Stimulated activated naive CD8-positive, alpha-beta T cell treated with anti-CD3 and anti-CD28 coated beads, Interleukin-15, amount 100 ng/mL, for 72 hours (primary cell): ENCODE data around the gene ADAMTS14.

Experiments
- ATAC-seq: fragments of 150-1000 bp; cut with Tn5 transposase; 2 replicates; pipeline ENCODE4 v1.10.0; 2021; ENCODE audit warnings: mild to moderate bottlenecking, moderate library complexity
- DNase-seq, 2 donors: peaks; one replicate each; pipeline ENCODE4 v3.0.0; 2021 to 2022
- H3K27ac Mint-ChIP-seq, 2 donors: one replicate each; pipeline ENCODE4 v1.8.0; 2022; ENCODE audit warnings: mild to moderate bottlenecking in 2 of 2, mixed read lengths in 2 of 2, moderate library complexity in 2 of 2
- H3K27me3 Mint-ChIP-seq: one replicate; pipeline ENCODE4 v1.8.0; 2022; ENCODE audit warnings: mixed read lengths
- H3K4me1 Mint-ChIP-seq: one replicate; pipeline ENCODE4 v1.8.0; 2022; ENCODE audit warnings: mild to moderate bottlenecking, mixed read lengths
- H3K4me3 Mint-ChIP-seq, 2 donors: one replicate each; pipeline ENCODE4 v1.8.0; 2022; ENCODE audit warnings: mild to moderate bottlenecking in 2 of 2, mixed read lengths in 2 of 2, moderate library complexity in 1 of 2
- H3K9me3 Mint-ChIP-seq, 2 donors: one replicate each; pipeline ENCODE4 v1.8.0; 2022; ENCODE audit warnings: mixed read lengths in 2 of 2

Gene ADAMTS14

GRCh38 chr10:70801854-70802253 is 129.5 kb downstream of the ADAMTS14 start:
- no peak for DNase-seq
- peaks cover 3 to 6% of the 10 kb centered on the region in 2 donors for H3K9me3 Mint-ChIP-seq
- no peak overlapping the region for H3K27ac Mint-ChIP-seq
- H3K27me3 Mint-ChIP-seq = peaks cover 41% of the 10 kb centered on the region
- no peak for ATAC-seq
- H3K4me3 Mint-ChIP-seq = no peak overlapping the region
- H3K4me1 Mint-ChIP-seq = no peaks in the 10 kb centered on the region

GRCh38 chr10:70803775-70804420 is 131.6 kb downstream of the ADAMTS14 start:
- Mint-ChIP-seq H3K4me1 (peaks cover 9% of the 10 kb centered on the region), H3K27ac (no peak overlapping the region), H3K27me3 (peaks cover 37% of the 10 kb centered on the region), H3K9me3 (no peaks in the 10 kb centered on the region), H3K4me3 (no peak overlapping the region)
- DNase-seq = no peak
- no peak for ATAC-seq

- no peak for ATAC-seq
- DNase-seq = no peak
- H3K27me3 Mint-ChIP-seq = peaks cover 32% of the 10 kb centered on the region
- peaks cover 9% of the 10 kb centered on the region for H3K4me1 Mint-ChIP-seq
- H3K4me3 Mint-ChIP-seq = no peak overlapping the region
- H3K27ac Mint-ChIP-seq = no peak overlapping the region
- H3K9me3 Mint-ChIP-seq = no peaks in the 10 kb centered on the region
Measured at GRCh38 chr10:70804421-70804808, 132.1 kb downstream of the ADAMTS14 start.

DNA sequence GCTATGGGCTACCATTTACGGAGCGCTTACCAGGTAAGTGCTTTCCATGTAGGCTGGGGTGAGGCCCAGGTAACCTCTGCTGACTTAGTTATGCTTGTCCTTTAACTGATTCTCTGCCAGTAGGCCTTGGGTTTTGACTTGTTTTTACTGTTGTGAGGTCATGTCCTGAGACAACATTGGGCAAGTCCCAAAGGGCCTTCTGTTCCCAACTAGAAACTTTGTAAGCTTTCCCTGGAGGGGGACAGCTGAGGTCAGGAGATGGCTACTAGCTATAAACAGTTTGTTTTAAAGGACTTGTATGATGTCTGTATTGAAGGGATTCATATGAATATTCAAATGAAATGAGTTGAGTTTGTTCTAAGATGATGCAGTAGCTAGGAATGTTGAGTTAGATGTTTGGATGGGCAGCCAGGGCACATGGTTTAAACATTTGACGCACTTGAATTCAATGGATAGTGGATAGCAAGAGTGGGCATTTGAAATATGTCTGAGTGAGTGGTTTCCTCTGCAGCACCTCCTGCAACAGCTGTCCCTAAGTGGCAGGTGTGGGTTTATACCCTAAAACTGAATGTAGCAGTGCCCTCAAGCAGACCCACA is 133.4 kb downstream of the ADAMTS14 start:
- no peak overlapping the region for H3K4me3 Mint-ChIP-seq
- DNase-seq = no peak
- peaks cover 9% of the 10 kb centered on the region for H3K4me1 Mint-ChIP-seq
- no peaks in the 10 kb centered on the region for H3K9me3 Mint-ChIP-seq
- no peak overlapping the region for H3K27ac Mint-ChIP-seq
- H3K27me3 Mint-ChIP-seq = peaks cover 27% of the 10 kb centered on the region
- ATAC-seq = no peak

DNA sequence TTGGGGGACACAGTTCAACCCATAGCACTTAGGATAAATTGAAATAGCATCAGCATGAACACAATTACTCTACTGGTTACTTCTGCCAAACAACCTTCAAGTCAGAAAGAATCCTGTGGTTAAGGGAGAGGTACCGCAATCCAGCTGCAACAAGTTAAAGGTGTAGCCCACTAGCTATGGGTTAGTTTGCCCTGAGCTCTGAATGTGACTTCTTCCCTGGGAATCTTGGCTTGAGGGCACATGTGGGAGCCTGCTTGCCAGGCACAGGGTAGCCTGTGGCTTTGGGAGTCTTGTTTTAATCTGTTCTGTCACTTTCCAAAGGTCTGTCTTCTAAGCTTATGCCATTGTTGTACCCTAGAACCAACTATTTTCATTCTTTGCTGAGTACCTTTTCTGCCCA is 134.5 kb downstream of the ADAMTS14 start:
- Mint-ChIP-seq H3K27me3 (peaks cover 27% of the 10 kb centered on the region), H3K9me3 (no peaks in the 10 kb centered on the region), H3K27ac (no peak overlapping the region), H3K4me1 (peaks cover 9% of the 10 kb centered on the region), H3K4me3 (no peak overlapping the region)
- DNase-seq (no peak), ATAC-seq (no peak)

GRCh38 chr10:70807556-70807955 is 135.2 kb downstream of the ADAMTS14 start:
- no peak for ATAC-seq

DNA sequence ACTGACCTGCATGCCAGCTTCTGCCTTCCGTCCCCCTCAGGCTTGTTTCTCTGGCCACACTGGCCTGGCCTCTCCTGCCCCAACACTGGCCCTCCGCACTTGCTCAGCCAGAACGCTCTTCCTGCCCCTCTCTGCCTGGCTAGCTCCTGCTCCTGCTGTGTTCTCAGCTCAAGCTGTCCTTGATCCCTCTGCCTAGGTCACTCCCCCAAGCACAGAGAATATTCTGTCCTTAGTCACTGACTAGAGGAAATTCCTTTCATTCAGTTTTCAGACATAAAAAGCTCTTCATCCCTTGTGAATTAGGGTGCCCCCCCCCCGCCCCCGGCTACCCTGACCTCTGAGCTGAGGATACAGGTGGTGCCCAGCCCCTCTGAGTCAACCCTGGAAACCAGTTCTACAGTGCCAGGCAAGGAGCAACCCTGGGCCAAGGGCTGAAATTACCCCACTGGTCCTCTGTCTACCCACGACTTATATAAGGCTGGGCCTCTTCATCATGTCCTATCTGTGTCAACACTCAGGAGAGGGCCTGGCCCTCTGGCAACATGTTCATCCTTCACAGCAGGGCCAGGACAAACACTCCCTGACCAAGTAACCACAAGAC is 136.8 kb downstream of the ADAMTS14 start:
- DNase-seq = no peak
- no peak for ATAC-seq
- Mint-ChIP-seq H3K27me3 (peaks cover 13% of the 10 kb centered on the region), H3K27ac (no peak overlapping the region), H3K9me3 (no peaks in the 10 kb centered on the region), H3K4me1 (peaks cover 11% of the 10 kb centered on the region), H3K4me3 (no peak overlapping the region)

More at GRCh38 chr10:70807556-70807955, 135.2 kb downstream of the ADAMTS14 start:
- Mint-ChIP-seq H3K9me3 (no peaks in the 10 kb centered on the region), H3K27ac (no peak overlapping the region), H3K27me3 (peaks cover 19% of the 10 kb centered on the region), H3K4me1 (peaks cover 9% of the 10 kb centered on the region), H3K4me3 (no peak overlapping the region)
- no peak for DNase-seq

- Mint-ChIP-seq H3K4me1 (peaks cover 17% of the 10 kb centered on the region), H3K27ac (no peak overlapping the region), H3K4me3 (no peak overlapping the region), H3K27me3 (peaks cover 11% of the 10 kb centered on the region), H3K9me3 (no peaks in the 10 kb centered on the region)
- DNase-seq (no peak), ATAC-seq (no peak)
Measured at GRCh38 chr10:70809726-70810125, 137.4 kb downstream of the ADAMTS14 start.

GRCh38 chr10:70810967-70811366 is 138.7 kb downstream of the ADAMTS14 start:
- Mint-ChIP-seq H3K27ac (no peak overlapping the region), H3K27me3 (peaks cover 8% of the 10 kb centered on the region), H3K4me3 (no peak overlapping the region), H3K9me3 (no peaks in the 10 kb centered on the region), H3K4me1 (peaks cover 27% of the 10 kb centered on the region)
- no peak for DNase-seq
- no peak for ATAC-seq

DNA sequence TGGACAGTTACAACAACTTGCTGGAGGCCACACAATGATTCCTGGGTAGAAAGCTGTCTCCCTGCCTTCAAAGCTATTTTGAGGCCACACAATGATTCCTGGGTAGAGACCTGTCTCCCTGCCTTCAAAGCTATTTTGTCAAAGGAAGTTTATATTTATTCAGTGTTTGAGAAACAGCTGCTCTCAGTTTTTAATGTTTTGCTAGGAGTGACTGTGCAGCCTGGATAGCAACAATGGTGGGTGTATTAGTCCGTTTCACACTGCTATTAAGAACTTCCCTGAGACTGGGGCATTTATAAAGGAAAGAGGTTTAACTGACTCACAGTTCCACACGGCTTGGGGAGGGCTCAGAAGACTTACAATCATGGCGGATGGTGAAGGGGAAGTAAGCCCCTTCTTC is 139.6 kb downstream of the ADAMTS14 start:
- no peak overlapping the region for H3K27ac Mint-ChIP-seq
- H3K4me3 Mint-ChIP-seq = no peak overlapping the region
- peaks cover 33% of the 10 kb centered on the region for H3K4me1 Mint-ChIP-seq
- peaks cover 7% of the 10 kb centered on the region for H3K27me3 Mint-ChIP-seq
- ATAC-seq = no peak
- no peaks in the 10 kb centered on the region for H3K9me3 Mint-ChIP-seq
- DNase-seq = no peak
